Measurements from ENCODE around the gene CLSTN2. TPM values are rescaled to one million over a fixed set of nuclear protein-coding genes. Genes with fewer than 3 reads are reported as not detected.

CLSTN2 gene
- total and polyA plus RNA-seq, 2 of the 4 experiments (the other 2 are of a cell fraction) = under 0.01 to 0.07 TPM

- BruUV-seq (replicated peaks) = no TSS peak
- H3K4me2 ChIP-seq (ENCODE audit: low read depth, low read length) = no peak overlapping the region
- intact Hi-C loops (cut with micrococcal nuclease) = no loop called here
Measured at GRCh38 chr3:140467796-140468315, 532.9 kb downstream of the CLSTN2 start.

More at GRCh38 chr3:140467796-140468315, 532.9 kb downstream of the CLSTN2 start:
- in situ Hi-C loops (cut with MboI; ENCODE audit: low sequenced_read_pairs) = no loop called here
- H3K4me3 ChIP-seq (ENCODE audit: insufficient read depth, low read depth, low read length) = no peak overlapping the region
- no peak overlapping the region for H3K18ac ChIP-seq (ENCODE audit: low read depth, low read length)
- ATAC-seq (ENCODE audit: low read depth) (no peak), DNase-seq (no peak)
- H2BK20ac ChIP-seq (ENCODE audit: low read depth, low read length) = no peak overlapping the region
- H3K23ac ChIP-seq (ENCODE audit: low read depth, low read length) = no peak overlapping the region
- H3K9me1 ChIP-seq (ENCODE audit: insufficient read depth, low read length) = no peaks in the 10 kb centered on the region
- H3K14ac ChIP-seq (replicated peaks; ENCODE audit: low read depth, low read length) = no peak overlapping the region
- H3K27ac ChIP-seq (ENCODE audit: insufficient read depth, low read length) = no peak overlapping the region
- no peaks in the 10 kb centered on the region for H3K4me1 ChIP-seq (ENCODE audit: control insufficient read depth, insufficient read depth, low read length)
- CTCF ChIA-PET = no interaction called here
- no peak overlapping the region for H2AK5ac ChIP-seq (ENCODE audit: low read depth, low read length)
- no peaks in the 10 kb centered on the region for H4K20me1 ChIP-seq (ENCODE audit: insufficient read depth, low read length)
- POLR2A ChIA-PET (ENCODE audit: unreplicated experiment) = no interaction called here
- no peak overlapping the region for H3K4ac ChIP-seq (ENCODE audit: low read depth, low read length)
- TF ChIP-seq BHLHE40 (IDR thresholded peaks at IDR 0.05; ENCODE audit: low read depth, low read length) (no peak), MXI1 (IDR thresholded peaks at IDR 0.05; ENCODE audit: borderline replicate concordance, low read depth, low read length) (no peak), RCOR1 (IDR thresholded peaks at IDR 0.05; ENCODE audit: insufficient replicate concordance, low read length) (no peak), CEBPB (IDR thresholded peaks at IDR 0.05; ENCODE audit: low read depth, low read length) (no peak), SMC3 (IDR thresholded peaks at IDR 0.05; ENCODE audit: low read depth, low read length) (no peak), RFX5 (IDR thresholded peaks at IDR 0.05; ENCODE audit: low read depth, low read length) (no peak), ELK1 (IDR thresholded peaks at IDR 0.05; ENCODE audit: borderline replicate concordance, low read depth, low read length) (no peak), MAZ (IDR thresholded peaks at IDR 0.05; ENCODE audit: borderline replicate concordance, low read depth, low read length) (no peak), FOS (IDR thresholded peaks at IDR 0.05; ENCODE audit: low read depth, low read length) (no peak), NFE2L2 (IDR thresholded peaks at IDR 0.05; ENCODE audit: low read depth, low read length) (no peak), RAD21 (IDR thresholded peaks at IDR 0.05; ENCODE audit: low read length) (no peak), USF2 (IDR thresholded peaks at IDR 0.05; ENCODE audit: low read depth, low read length) (no peak), CTCF (conservative IDR thresholded peaks at IDR 0.05; ENCODE audit: low read depth, low read length) (no peak)
- no peaks in the 10 kb centered on the region for H3K9me3 ChIP-seq (ENCODE audit: control insufficient read depth, insufficient read depth, low read length)
- no peak overlapping the region for H4K8ac ChIP-seq (ENCODE audit: low read depth in 2 of 2, low read length in 2 of 2)
- no peak overlapping the region for H4K5ac ChIP-seq (ENCODE audit: low read depth, low read length)
- H2AK9ac ChIP-seq (replicated peaks; ENCODE audit: low read depth, low read length, poor library complexity) = no peak overlapping the region
- H2BK5ac ChIP-seq (ENCODE audit: low read depth, low read length, poor library complexity, severe bottlenecking) = no peak overlapping the region
- H2BK15ac ChIP-seq (ENCODE audit: low read depth, low read length) = no peak overlapping the region
- dilution Hi-C loops (cut with HindIII; ENCODE audit: low sequenced_read_pairs, unreplicated experiment) = no loop called here
- H3K56ac ChIP-seq (ENCODE audit: extremely low read depth, insufficient read depth, low read length) = no peak overlapping the region
- no peaks in the 10 kb centered on the region for H3K36me3 ChIP-seq (ENCODE audit: control insufficient read depth, insufficient read depth, low read length)
- H3K79me1 ChIP-seq (ENCODE audit: low read depth in 1 of 2, low read length in 2 of 2) = no peaks in the 10 kb centered on the region
- no peak overlapping the region for H3K9ac ChIP-seq (ENCODE audit: low read depth, low read length)
- H4K91ac ChIP-seq (ENCODE audit: insufficient read depth, low read depth, low read length) = no peak overlapping the region
- no peak overlapping the region for H2BK120ac ChIP-seq (ENCODE audit: low read depth, low read length)
- H3K27me3 ChIP-seq (ENCODE audit: control insufficient read depth, insufficient read depth, low read length) = no peaks in the 10 kb centered on the region
- no peak overlapping the region for H2AFZ ChIP-seq (replicated peaks; ENCODE audit: low read length, poor library complexity)

Measured in IMR-90 (cell line).